H1 (cell line): ENCODE data around the gene RALGDS. TPM values are rescaled to one million over a fixed set of nuclear protein-coding genes. Genes with fewer than 3 reads are reported as not detected.

Experiments
- CTCF ChIA-PET: fragments of 300-600 bp; sonication (Branson Sonifier 250); formaldehyde crosslinking; loops from one replicate; lab custom pipeline; 2021; ENCODE audit not compliant: partially characterized antibody; lab: Charles Lee
- POLR2A ChIA-PET: fragments of 300-600 bp; sonication (Branson Sonifier 250); formaldehyde crosslinking; loops from one replicate; lab custom pipeline; 2021; ENCODE audit warnings: inconsistent platforms; ENCODE audit not compliant: partially characterized antibody; lab: Charles Lee
- DNase-seq, 2 experiments: peaks; one replicate each; pipeline versions ENCODE4 v3.0.0 to v3.0.0-alpha.2; 2010 to 2022; ENCODE audit warnings: low spot score in 2 of 2, low read depth in 1 of 2, mixed read lengths in 1 of 2
- FAIRE-seq: peaks from 2 replicates; lab custom pipeline; 2011; peaks lifted over from hg19 to GRCh38; lab: Jason Lieb, UNC
- H2AFZ ChIP-seq: 2 replicates; pipeline ENCODE4 v1.8.1; 2012; ENCODE audit warnings: low read length, inconsistent platforms
- H2AK5ac ChIP-seq: 2 replicates; pipeline ENCODE4 v1.6.1; 2013; ENCODE audit warnings: low read depth, low read length
- H2BK120ac ChIP-seq: replicated peaks from 2 replicates; pipeline ENCODE3; 2013; ENCODE audit warnings: low read depth, low read length, inconsistent platforms
- H2BK12ac ChIP-seq: 2 replicates; pipeline ENCODE4 v1.6.1; 2013; ENCODE audit warnings: low read depth, low read length
- H2BK15ac ChIP-seq: 2 replicates; pipeline ENCODE4 v1.6.1; 2013; ENCODE audit warnings: low read length
- H2BK20ac ChIP-seq: 2 replicates; pipeline ENCODE4 v1.6.1; 2013; ENCODE audit warnings: low read length
- H2BK5ac ChIP-seq: 2 replicates; pipeline ENCODE4 v1.6.1; 2013; ENCODE audit warnings: low read depth, low read length
- H3K14ac ChIP-seq: 2 replicates; pipeline ENCODE4 v1.6.1; 2013; ENCODE audit warnings: inconsistent platforms; ENCODE audit not compliant: insufficient read length
- H3K18ac ChIP-seq: 2 replicates; pipeline ENCODE4 v1.6.1; 2013; ENCODE audit warnings: low read length; ENCODE audit errors: extremely low read depth
- H3K23ac ChIP-seq: 2 replicates; pipeline ENCODE4 v1.6.1; 2013; ENCODE audit warnings: inconsistent platforms; ENCODE audit not compliant: insufficient read length
- H3K23me2 ChIP-seq: 2 replicates; pipeline ENCODE4 v1.6.1; 2013; ENCODE audit warnings: low read depth, low read length
- H3K27ac ChIP-seq: 2 replicates; pipeline ENCODE4 v1.6.1; 2011; ENCODE audit warnings: low read depth, low read length, inconsistent platforms
- H3K27me3 ChIP-seq, 4 experiments: replicated peaks in 1 of 4; 1 replicate in 1 of 4; 2 replicates in 3 of 4; pipeline versions ENCODE4 v1.6.1 to v1.8.1; 2011 to 2013; ENCODE audit warnings: low read length in 3 of 4, mild to moderate bottlenecking in 3 of 4, inconsistent platforms in 2 of 4, mixed read lengths in 2 of 4, moderate library complexity in 1 of 4; ENCODE audit not compliant: control insufficient read depth in 3 of 4, insufficient read depth in 3 of 4; ENCODE audit errors: extremely low read depth in 1 of 4
- H3K36me3 ChIP-seq, 4 experiments: 2 replicates each; pipeline versions ENCODE4 v1.6.1 to v1.8.1; 2011 to 2013; ENCODE audit warnings: mild to moderate bottlenecking in 4 of 4, low read length in 3 of 4, moderate library complexity in 2 of 4, control low read depth in 1 of 4, inconsistent platforms in 1 of 4; ENCODE audit not compliant: insufficient read depth in 4 of 4, control insufficient read depth in 2 of 4
- H3K4ac ChIP-seq: replicated peaks from 2 replicates; pipeline ENCODE3; 2013; ENCODE audit warnings: low read length, low read depth, mixed read lengths, inconsistent platforms; ENCODE audit not compliant: insufficient read length
- H3K4me1 ChIP-seq, 4 experiments: replicated peaks in 1 of 4; 1 replicate in 1 of 4; 2 replicates in 3 of 4; pipeline versions ENCODE4 v1.6.1 to v1.8.1; 2011 to 2013; ENCODE audit warnings: low read length in 3 of 4, inconsistent platforms in 2 of 4, mixed read lengths in 1 of 4; ENCODE audit not compliant: insufficient read depth in 4 of 4, control insufficient read depth in 3 of 4
- H3K4me2 ChIP-seq, 2 experiments: 2 replicates each; pipeline versions ENCODE4 v1.6.1 to v1.8.1; 2011 to 2013; ENCODE audit warnings: low read depth in 2 of 2, low read length in 2 of 2, control low read depth in 1 of 2, inconsistent platforms in 1 of 2, mild to moderate bottlenecking in 1 of 2; ENCODE audit not compliant: insufficient read depth in 1 of 2
- H3K4me3 ChIP-seq, 4 experiments: fragments of 200-600, 300-600 bp in 1 of 4; sonication (generic), shearing (Covaris generic), sonication (Bioruptor Twin) in 1 of 4; 2 replicates each; pipeline versions ENCODE4 v1.5.1 to v1.8.1; 2011 to 2016; ENCODE audit warnings: low read length in 4 of 4, low read depth in 3 of 4, control low read depth in 2 of 4, inconsistent platforms in 2 of 4, mild to moderate bottlenecking in 2 of 4, mixed read lengths in 1 of 4, moderate library complexity in 1 of 4; ENCODE audit not compliant: insufficient read depth in 2 of 4; ENCODE audit errors: extremely low read depth in 1 of 4
- H3K56ac ChIP-seq: replicated peaks from 2 replicates; pipeline ENCODE3; 2013; ENCODE audit warnings: low read depth, mild to moderate bottlenecking, mixed read lengths, low read length, inconsistent platforms; ENCODE audit not compliant: insufficient read length
- H3K79me1 ChIP-seq: 2 replicates; pipeline ENCODE4 v1.6.1; 2013; ENCODE audit warnings: low read depth, low read length, control low read depth
- H3K79me2 ChIP-seq, 2 experiments: 2 replicates each; pipeline versions ENCODE4 v1.6.1 to v1.8.1; 2012 to 2013; ENCODE audit warnings: low read length in 2 of 2, mild to moderate bottlenecking in 2 of 2, inconsistent platforms in 1 of 2; ENCODE audit not compliant: insufficient read depth in 2 of 2, control insufficient read depth in 1 of 2
- H3K9ac ChIP-seq, 4 experiments: replicated peaks in 1 of 4; 1 replicate in 1 of 4; 2 replicates in 3 of 4; pipeline versions ENCODE4 v1.6.1 to v1.8.1; 2011 to 2013; ENCODE audit warnings: low read depth in 3 of 4, low read length in 3 of 4, control low read depth in 2 of 4, mild to moderate bottlenecking in 2 of 4, moderate library complexity in 2 of 4, inconsistent platforms in 1 of 4; ENCODE audit errors: extremely low read depth in 1 of 4
- H3K9me3 ChIP-seq, 2 experiments: 2 replicates each; pipeline versions ENCODE4 v1.6.1 to v1.8.1; 2012 to 2013; ENCODE audit warnings: mild to moderate bottlenecking in 2 of 2, moderate library complexity in 2 of 2, control low read depth in 1 of 2, inconsistent platforms in 1 of 2, low read depth in 1 of 2, low read length in 1 of 2, mixed read lengths in 1 of 2; ENCODE audit not compliant: insufficient read depth in 2 of 2
- H4K20me1 ChIP-seq, 2 experiments: replicated peaks in 1 of 2; 2 replicates each; pipeline versions ENCODE3 to v1.8.1; 2011 to 2013; ENCODE audit warnings: inconsistent platforms in 2 of 2, low read length in 2 of 2, mild to moderate bottlenecking in 1 of 2; ENCODE audit not compliant: insufficient read depth in 2 of 2, control insufficient read depth in 1 of 2
- H4K5ac ChIP-seq: 2 replicates; pipeline ENCODE4 v1.6.1; 2013; ENCODE audit warnings: low read length, low read depth, mixed read lengths, inconsistent platforms; ENCODE audit not compliant: insufficient read length
- H4K8ac ChIP-seq: 2 replicates; pipeline ENCODE4 v1.8.0; 2013; ENCODE audit warnings: mild to moderate bottlenecking, moderate library complexity, low read length, inconsistent platforms; ENCODE audit not compliant: insufficient read depth; ENCODE audit errors: extremely low read depth
- H4K91ac ChIP-seq: replicated peaks from 2 replicates; pipeline ENCODE3; 2013; ENCODE audit warnings: low read length, mixed read lengths, inconsistent platforms; ENCODE audit not compliant: insufficient read length
- ASH2L ChIP-seq: fragments of 200-600, 300-600 bp; sonication (generic); IDR thresholded peaks from one replicate; pipeline ENCODE4 v1.7.1; 2017; ENCODE audit warnings: low read length
- POLR2A ChIP-seq, 2 experiments: IDR thresholded peaks; 1 replicate in 1 of 2; 2 replicates in 1 of 2; pipeline ENCODE4 v1.6.1; 2011; ENCODE audit warnings: low read depth in 2 of 2, low read length in 2 of 2, mild to moderate bottlenecking in 2 of 2; ENCODE audit errors: control extremely low read depth in 1 of 2
- RBBP5 ChIP-seq: IDR thresholded peaks from 2 replicates; pipeline ENCODE4 v1.7.1; 2012; ENCODE audit warnings: low read depth, mild to moderate bottlenecking, inconsistent platforms, low read length, moderate library complexity, borderline replicate concordance
- RNF2 ChIP-seq: fragments of 200-900, 300-1000 bp; sonication (generic); IDR thresholded peaks from 2 replicates; pipeline ENCODE4 v1.7.1; 2016; ENCODE audit warnings: borderline replicate concordance, low read depth, mild to moderate bottlenecking, antibody characterized with exemption, low read length; ENCODE audit not compliant: poor library complexity, severe bottlenecking; ENCODE audit errors: missing control alignments
- SP4 ChIP-seq: IDR thresholded peaks from 2 replicates; pipeline ENCODE4 v1.6.1; 2012; ENCODE audit warnings: low read length, inconsistent platforms
- TEAD4 ChIP-seq: IDR thresholded peaks from 2 replicates; pipeline ENCODE4 v1.6.1; 2012; ENCODE audit warnings: low read depth, low read length, inconsistent platforms, mixed read lengths
- WGBS, 2 experiments: shearing (Covaris generic) in 1 of 2; methylation state at CpG; one replicate each; pipeline versions ENCODE4 v1.1.6 to v1.1.7; 2013 to 2015; ENCODE audit warnings: low lambda C conversion rate in 2 of 2, mixed read lengths in 2 of 2, inconsistent platforms in 1 of 2, low coverage in 1 of 2, missing lambda C conversion rate in 1 of 2; ENCODE audit not compliant: insufficient replicate concordance in 2 of 2, insufficient coverage in 1 of 2, insufficient read length in 1 of 2; ENCODE audit errors: extremely low coverage in 1 of 2, missing lambda C conversion rate in 1 of 2; 5-methylcytosine and 5-hydroxymethylcytosine counted together
- polyA plus RNA-seq, 7 experiments: library from polyadenylated mRNA; depleted of rRNA in 3 of 7; stranded (reverse) in 5 of 7; unstranded in 2 of 7; fragments of >200 nt in 5 of 7; fragments of 200-250 nt in 2 of 7; gene quantifications; 1 replicate in 5 of 7; 2 replicates in 1 of 7; 4 replicates in 1 of 7; pipeline versions ENCODE4 v1.2.1 to v1.2.3, GENCODE V29; 2011 to 2013; ENCODE audit warnings: missing spikeins in 2 of 7, mixed read lengths in 2 of 7
- total RNA-seq: library from RNA; stranded (reverse); fragmentation: NEBNext Ultra II Directional; extraction: Animal tissue kit (Norgen Biotek cat#: 25700); gene quantifications from 2 replicates; pipeline ENCODE4 v1.2.1, GENCODE V29; 2021

The RALGDS gene
- total and polyA plus RNA-seq, 2 of the 8 experiments (the other 6 are each of a cell fraction or from before 2014, with no cell fraction given), result 14.5 to 25.5 TPM

- H4K8ac ChIP-seq, result no peak overlapping the region
- no peak overlapping the region for H3K56ac ChIP-seq
- H3K79me2 ChIP-seq, result no peaks in the 10 kb centered on the region
- H2AFZ ChIP-seq, result no peak overlapping the region
- no peaks in the 10 kb centered on the region for H3K4me1 ChIP-seq
- DNase-seq (no peak), FAIRE-seq (no peak)
- no peaks in the 10 kb centered on the region for H3K27me3 ChIP-seq
- no peak overlapping the region for H3K4ac ChIP-seq
- no peak overlapping the region for H3K4me2 ChIP-seq
- H4K20me1 ChIP-seq, result peaks cover 2 to 7% of the 10 kb centered on the region in 2 experiments
- H3K36me3 ChIP-seq, result peaks cover 0 to 29% (median 8%) of the 10 kb centered on the region in 4 experiments; a peak in 6 of 8 replicates
- H3K23ac ChIP-seq, result no peak overlapping the region
- H2BK5ac ChIP-seq, result no peak overlapping the region
- no peak overlapping the region for H2BK20ac ChIP-seq
- H2BK12ac ChIP-seq, result no peak overlapping the region
- H3K9me3 ChIP-seq, result peaks cover 11 to 13% of the 10 kb centered on the region in 2 experiments; a peak in 3 of 4 replicates
- 90% methylated on average over 12 of the region's 12 CpGs; no CpG with 5 or more reads in 1 of the 2 experiments for WGBS, 2 experiments
- H4K5ac ChIP-seq, result no peak overlapping the region
- no peak overlapping the region for H2BK15ac ChIP-seq
- CTCF ChIA-PET, result interaction anchor here (0.7 to 2.8 kb wide), 6 partner anchors 9 to 176 kb away, joined by 3 to 11 read pairs (median 4); no protein-coding TSS in a partner anchor
- no peaks in the 10 kb centered on the region for H3K79me1 ChIP-seq
- H3K23me2 ChIP-seq, result no peaks in the 10 kb centered on the region
- H3K14ac ChIP-seq, result no peak overlapping the region
- no peak overlapping the region for H3K9ac ChIP-seq
- H2AK5ac ChIP-seq, result no peak overlapping the region
- no peak overlapping the region for H2BK120ac ChIP-seq
- POLR2A ChIA-PET, result no interaction called here
- H4K91ac ChIP-seq, result no peak overlapping the region
- no peak overlapping the region for H3K4me3 ChIP-seq
- H3K18ac ChIP-seq, result no peak overlapping the region
- no peak for TF ChIP-seq RNF2
- no peak for TF ChIP-seq RBBP5
- TF ChIP-seq POLR2A (IDR thresholded peaks at IDR 0.05; ENCODE audit: control extremely low read depth in 1 of 2, low read depth in 2 of 2, low read length in 2 of 2), result no peak
- no peak for TF ChIP-seq SP4
- TF ChIP-seq TEAD4, result no peak
- TF ChIP-seq ASH2L, result no peak
- H3K27ac ChIP-seq, result no peak overlapping the region
Observed at GRCh38 chr9:133099726-133100505, 21.1 kb downstream of the RALGDS start.
